ENCODE data around the gene CD74. TPM values are rescaled to one million over a fixed set of nuclear protein-coding genes. Genes with fewer than 3 reads are reported as not detected.

Gene CD74
- total RNA-seq, 4 donors from 2014 or later, result 397 to 1,386 (median 625) TPM

DNA sequence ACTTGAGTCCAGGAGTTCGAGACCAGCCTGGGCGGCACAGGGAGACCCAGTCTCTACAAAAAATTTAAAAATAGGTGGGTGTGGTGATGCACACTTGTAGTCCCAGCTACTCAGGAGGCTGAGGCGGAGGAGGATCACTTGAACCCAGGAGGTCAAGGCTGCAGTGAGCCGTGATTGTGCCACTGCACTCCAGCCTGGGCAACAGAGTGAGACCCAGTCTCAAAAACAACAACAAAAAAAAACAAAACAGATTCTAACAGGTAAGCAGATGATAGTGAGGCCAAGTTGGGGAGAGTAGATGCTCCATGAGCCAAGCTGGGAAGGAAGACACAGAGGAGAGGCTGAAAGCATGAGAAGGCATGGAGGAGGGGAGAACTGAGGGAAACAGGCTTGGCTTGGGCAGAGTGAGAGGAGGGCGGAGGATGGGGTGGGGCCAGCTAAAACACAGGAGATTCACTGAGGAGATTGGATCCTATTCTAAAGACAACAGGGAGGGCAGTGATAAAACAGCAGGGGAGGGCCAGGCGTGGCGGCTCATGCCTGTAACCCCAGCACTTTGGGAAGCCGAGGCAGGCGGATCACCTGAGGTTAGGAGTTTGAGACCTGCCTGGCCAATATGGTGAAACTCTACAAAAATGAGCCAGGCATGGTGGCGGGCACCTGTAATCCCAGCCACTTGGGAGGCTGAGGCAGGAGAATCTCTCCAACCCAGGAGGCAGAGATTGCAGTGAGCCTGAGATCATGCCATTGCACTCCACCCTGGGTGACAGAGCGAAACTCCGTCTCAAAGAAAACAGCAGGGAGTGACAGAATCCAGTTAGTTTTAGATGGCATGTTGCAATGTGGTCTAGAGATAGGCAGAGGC, 28.5 kb upstream of the CD74 start:
- TF ChIP-seq, protein P1, sequence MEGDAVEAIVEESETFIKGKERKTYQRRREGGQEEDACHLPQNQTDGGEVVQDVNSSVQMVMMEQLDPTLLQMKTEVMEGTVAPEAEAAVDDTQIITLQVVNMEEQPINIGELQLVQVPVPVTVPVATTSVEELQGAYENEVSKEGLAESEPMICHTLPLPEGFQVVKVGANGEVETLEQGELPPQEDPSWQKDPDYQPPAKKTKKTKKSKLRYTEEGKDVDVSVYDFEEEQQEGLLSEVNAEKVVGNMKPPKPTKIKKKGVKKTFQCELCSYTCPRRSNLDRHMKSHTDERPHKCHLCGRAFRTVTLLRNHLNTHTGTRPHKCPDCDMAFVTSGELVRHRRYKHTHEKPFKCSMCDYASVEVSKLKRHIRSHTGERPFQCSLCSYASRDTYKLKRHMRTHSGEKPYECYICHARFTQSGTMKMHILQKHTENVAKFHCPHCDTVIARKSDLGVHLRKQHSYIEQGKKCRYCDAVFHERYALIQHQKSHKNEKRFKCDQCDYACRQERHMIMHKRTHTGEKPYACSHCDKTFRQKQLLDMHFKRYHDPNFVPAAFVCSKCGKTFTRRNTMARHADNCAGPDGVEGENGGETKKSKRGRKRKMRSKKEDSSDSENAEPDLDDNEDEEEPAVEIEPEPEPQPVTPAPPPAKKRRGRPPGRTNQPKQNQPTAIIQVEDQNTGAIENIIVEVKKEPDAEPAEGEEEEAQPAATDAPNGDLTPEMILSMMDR (IDR thresholded peaks at IDR 0.05; ENCODE audit: low read depth), result no peak

DNA sequence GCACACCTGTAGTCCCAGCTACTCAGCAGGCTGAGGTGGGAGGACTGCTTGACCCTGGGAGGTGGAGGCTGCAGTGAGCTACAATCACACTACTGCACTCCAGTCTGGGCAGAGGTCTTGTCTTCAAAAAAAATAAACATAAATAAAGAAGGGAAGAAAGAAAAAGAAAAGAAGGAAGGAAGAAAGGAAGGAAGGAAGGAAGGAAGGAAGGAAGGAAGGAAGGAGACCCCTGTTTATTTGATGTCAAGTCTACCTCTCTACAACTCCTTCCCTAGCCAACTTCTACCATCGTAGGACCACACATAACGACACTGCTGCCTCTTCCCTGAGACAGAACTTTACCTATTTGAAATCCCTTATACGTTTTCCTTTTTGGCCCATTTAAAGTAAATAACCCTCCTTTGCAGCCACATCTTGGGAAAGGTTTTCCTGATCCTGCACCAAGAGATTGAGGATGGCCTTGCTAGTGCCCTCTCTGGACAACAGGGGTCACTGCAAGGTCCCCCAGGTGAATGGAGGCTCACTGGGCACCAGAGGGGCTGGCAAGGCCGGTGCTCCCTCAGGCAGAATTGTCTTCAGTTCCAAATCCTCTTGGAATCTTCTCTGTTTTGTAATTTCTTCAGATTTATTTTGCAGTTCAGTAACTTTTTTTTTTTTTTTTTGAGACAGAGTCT, 26.3 kb upstream of the CD74 start:
- TF ChIP-seq, protein P1 (IDR thresholded peaks at IDR 0.05; ENCODE audit: low read depth), result no peak

GRCh38 chr5:150436141-150436680, 23.5 kb upstream of the CD74 start:
- TF ChIP-seq, protein P1 (IDR thresholded peaks at IDR 0.05; ENCODE audit: low read depth), result no peak

DNA sequence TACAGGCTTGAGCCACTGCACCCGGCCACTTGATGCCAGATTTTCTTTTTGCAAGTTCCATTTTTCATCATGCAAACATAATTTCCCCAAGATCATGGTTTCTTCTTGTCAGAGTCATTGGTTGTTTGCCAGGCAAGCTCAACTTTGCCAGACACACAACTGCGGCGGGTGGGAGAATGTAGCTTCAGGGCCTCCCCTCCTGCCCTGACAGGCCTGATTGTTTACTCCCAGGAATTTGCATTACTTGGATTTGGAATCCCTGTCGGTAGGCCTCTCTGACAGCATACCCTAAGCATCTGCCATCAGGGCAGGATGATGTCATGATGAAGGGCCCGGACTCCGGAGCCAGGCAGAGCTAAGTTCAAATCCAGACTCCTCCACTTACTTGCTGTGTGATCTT, 21.8 kb upstream of the CD74 start:
- TF ChIP-seq, protein P1 (IDR thresholded peaks at IDR 0.05; ENCODE audit: low read depth), result no peak

GRCh38 chr5:150431574-150431973, 18.9 kb upstream of the CD74 start:
- TF ChIP-seq, protein P1 (IDR thresholded peaks at IDR 0.05; ENCODE audit: low read depth), result no peak

GRCh38 chr5:150431048-150431447, 18.3 kb upstream of the CD74 start:
- TF ChIP-seq, protein P1 (IDR thresholded peaks at IDR 0.05; ENCODE audit: low read depth), result no peak

DNA sequence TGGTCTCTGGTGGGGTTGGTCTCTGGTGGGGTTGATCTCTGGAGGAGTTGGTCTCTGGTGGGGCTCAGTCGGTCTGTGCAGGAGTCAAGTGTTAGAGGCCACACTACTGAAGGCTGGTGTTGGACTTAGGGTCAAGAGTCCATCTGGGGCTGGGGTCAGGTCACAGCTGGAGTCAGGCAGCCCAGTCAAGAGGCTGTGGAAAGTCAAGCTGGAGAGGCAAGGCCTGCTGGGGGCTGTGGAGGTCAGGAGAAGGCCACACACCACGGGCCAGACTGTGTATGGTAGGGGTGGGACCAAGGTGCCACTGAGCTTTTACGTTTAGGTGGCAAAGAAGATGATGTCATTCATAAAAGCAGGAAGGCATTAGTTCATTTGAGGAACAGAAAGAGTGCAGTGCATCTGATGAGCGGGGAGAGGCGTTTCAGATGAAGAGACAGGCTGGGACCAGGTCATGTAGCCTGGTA, 16.7 kb upstream of the CD74 start:
- TF ChIP-seq, protein P1 (IDR thresholded peaks at IDR 0.05; ENCODE audit: low read depth), result no peak

All from subcutaneous adipose tissue (tissue), 4 donors.